ENCODE measurements around the gene ENO1. TPM values are rescaled to one million over a fixed set of nuclear protein-coding genes. Genes with fewer than 3 reads are reported as not detected.

Gene ENO1
- total and polyA plus RNA-seq, 9 of the 15 experiments (the other 6 are each of a cell fraction or from before 2014, with no cell fraction given), result 2,249 to 7,472 (median 2,868) TPM

DNA sequence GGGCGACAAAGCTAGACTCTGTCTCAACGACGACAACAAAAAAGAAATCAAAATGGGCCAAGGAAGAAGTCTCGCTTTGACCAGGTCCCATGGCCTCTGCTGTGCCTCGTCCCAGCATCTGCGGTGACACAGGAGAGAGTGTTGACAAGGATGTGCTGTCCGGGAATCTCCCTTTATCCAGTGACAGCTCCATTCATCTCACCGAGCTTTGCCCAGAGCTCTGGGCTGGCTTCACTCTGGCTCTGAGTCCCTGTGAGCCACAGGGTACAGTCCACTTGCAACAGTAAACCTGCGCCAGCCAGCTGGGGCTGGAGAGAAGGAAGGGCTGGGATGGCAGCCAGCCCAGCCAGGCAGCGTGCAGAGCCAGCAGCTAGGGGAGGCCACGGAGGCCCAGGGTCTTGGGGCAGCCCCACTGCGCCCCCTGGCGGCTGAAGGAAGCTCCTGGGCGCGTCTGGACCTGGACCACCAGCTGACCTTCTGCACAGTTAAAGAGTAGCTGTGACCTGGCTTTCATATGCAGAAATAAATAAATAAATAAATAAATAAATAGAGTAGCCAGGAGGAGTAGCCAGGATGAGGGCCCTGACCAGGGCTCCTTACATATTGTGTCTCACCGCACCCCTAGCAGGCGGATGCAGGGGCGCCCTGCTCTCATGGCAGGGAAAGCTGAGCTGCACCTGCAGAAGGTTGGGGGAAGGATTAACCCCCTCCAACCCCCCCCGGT is 29.7 kb downstream of the ENO1 start (continued):
- TF ChIP-seq RCOR1 (IDR thresholded peaks at IDR 0.05; ENCODE audit: borderline replicate concordance in 1 of 2, low read depth in 2 of 2, low read length in 2 of 2) (no peak), JUNB (CRISPR knock-in tag; conservative IDR thresholded peaks at IDR 0.05) (no peak), PYGO2 (tag; IDR thresholded peaks at IDR 0.05) (no peak), ARNT (IDR thresholded peaks at IDR 0.05) (no peak), POU5F1 (IDR thresholded peaks at IDR 0.05; ENCODE audit: borderline replicate concordance, low read depth, low read length, partially characterized antibody) (no peak), RUNX1 (IDR thresholded peaks at IDR 0.05; ENCODE audit: low read depth) (no peak), PURB (CRISPR knock-in tag; IDR thresholded peaks at IDR 0.05; ENCODE audit: low read depth) (no peak), ZNF140 (CRISPR knock-in tag; IDR thresholded peaks at IDR 0.05) (no peak), ZNF316 (IDR thresholded peaks at IDR 0.05) (no peak), HDAC2 (IDR thresholded peaks at IDR 0.05) (no peak), NR1H2 (CRISPR knock-in tag; IDR thresholded peaks at IDR 0.05) (no peak), PRPF4 (IDR thresholded peaks at IDR 0.05; ENCODE audit: insufficient read depth, low read depth, low read length, poor library complexity, severe bottlenecking) (no peak), HLTF (IDR thresholded peaks at IDR 0.05) (no peak), HDGF (IDR thresholded peaks at IDR 0.05) (0 out of 2 replicates have a peak, but pooled peaks have one; percentile 21)
- TF ChIP-seq, protein P1, sequence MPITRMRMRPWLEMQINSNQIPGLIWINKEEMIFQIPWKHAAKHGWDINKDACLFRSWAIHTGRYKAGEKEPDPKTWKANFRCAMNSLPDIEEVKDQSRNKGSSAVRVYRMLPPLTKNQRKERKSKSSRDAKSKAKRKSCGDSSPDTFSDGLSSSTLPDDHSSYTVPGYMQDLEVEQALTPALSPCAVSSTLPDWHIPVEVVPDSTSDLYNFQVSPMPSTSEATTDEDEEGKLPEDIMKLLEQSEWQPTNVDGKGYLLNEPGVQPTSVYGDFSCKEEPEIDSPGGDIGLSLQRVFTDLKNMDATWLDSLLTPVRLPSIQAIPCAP (CRISPR knock-in tag; IDR thresholded peaks at IDR 0.05; ENCODE audit: borderline replicate concordance), result no peak
- TF ChIP-seq, protein P2, sequence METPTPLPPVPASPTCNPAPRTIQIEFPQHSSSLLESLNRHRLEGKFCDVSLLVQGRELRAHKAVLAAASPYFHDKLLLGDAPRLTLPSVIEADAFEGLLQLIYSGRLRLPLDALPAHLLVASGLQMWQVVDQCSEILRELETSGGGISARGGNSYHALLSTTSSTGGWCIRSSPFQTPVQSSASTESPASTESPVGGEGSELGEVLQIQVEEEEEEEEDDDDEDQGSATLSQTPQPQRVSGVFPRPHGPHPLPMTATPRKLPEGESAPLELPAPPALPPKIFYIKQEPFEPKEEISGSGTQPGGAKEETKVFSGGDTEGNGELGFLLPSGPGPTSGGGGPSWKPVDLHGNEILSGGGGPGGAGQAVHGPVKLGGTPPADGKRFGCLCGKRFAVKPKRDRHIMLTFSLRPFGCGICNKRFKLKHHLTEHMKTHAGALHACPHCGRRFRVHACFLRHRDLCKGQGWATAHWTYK (CRISPR knock-in tag; IDR thresholded peaks at IDR 0.05), result no peak
- TF ChIP-seq, protein P3, sequence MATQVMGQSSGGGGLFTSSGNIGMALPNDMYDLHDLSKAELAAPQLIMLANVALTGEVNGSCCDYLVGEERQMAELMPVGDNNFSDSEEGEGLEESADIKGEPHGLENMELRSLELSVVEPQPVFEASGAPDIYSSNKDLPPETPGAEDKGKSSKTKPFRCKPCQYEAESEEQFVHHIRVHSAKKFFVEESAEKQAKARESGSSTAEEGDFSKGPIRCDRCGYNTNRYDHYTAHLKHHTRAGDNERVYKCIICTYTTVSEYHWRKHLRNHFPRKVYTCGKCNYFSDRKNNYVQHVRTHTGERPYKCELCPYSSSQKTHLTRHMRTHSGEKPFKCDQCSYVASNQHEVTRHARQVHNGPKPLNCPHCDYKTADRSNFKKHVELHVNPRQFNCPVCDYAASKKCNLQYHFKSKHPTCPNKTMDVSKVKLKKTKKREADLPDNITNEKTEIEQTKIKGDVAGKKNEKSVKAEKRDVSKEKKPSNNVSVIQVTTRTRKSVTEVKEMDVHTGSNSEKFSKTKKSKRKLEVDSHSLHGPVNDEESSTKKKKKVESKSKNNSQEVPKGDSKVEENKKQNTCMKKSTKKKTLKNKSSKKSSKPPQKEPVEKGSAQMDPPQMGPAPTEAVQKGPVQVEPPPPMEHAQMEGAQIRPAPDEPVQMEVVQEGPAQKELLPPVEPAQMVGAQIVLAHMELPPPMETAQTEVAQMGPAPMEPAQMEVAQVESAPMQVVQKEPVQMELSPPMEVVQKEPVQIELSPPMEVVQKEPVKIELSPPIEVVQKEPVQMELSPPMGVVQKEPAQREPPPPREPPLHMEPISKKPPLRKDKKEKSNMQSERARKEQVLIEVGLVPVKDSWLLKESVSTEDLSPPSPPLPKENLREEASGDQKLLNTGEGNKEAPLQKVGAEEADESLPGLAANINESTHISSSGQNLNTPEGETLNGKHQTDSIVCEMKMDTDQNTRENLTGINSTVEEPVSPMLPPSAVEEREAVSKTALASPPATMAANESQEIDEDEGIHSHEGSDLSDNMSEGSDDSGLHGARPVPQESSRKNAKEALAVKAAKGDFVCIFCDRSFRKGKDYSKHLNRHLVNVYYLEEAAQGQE (IDR thresholded peaks at IDR 0.05; ENCODE audit: borderline replicate concordance), result peak; percentile 95
- TF ChIP-seq, protein P3 (CRISPR knock-in tag; IDR thresholded peaks at IDR 0.05; ENCODE audit: low read depth), result no peak
